ENCODE data around the gene PCDHB7. TPM values are rescaled to one million over a fixed set of nuclear protein-coding genes. Genes with fewer than 3 reads are reported as not detected.
A peak's percentile ranks its signal among the peaks of the same experiment; 100 is the strongest.
"Not testable (repeated sequence)": the region's sequence is repeated elsewhere in the genome, so short reads cannot be mapped to it uniquely, and the experiment has no call there.

PCDHB7 gene
- polyA plus RNA-seq, 1 donor: 4.5 TPM

- peak; percentile 15 for DNase-seq
These were observed 50.8 kb downstream of the PCDHB7 start, which contains the start of gene PCDHB14 for GRCh38 chr5:141223112-141223783. Gene PCDHB14 (plus strand): TSS chr5:141223343. CDS start chr5:141223506, 163 bp downstream.

GRCh38 chr5:141224844-141225243 is 52.4 kb downstream of the PCDHB7 start:
- not testable (repeated sequence) for DNase-seq

GRCh38 chr5:141225421-141225820 is 53.0 kb downstream of the PCDHB7 start:
- not testable (repeated sequence) for DNase-seq

Other genes with a start within 250 kb of the PCDHB7 start
- 0.13 TPM for gene PCDHAC1, start 246.3 kb upstream of the PCDHB7 start, polyA plus RNA-seq (ENCODE audit: insufficient read length)
- gene PCDHAC2, start 206.2 kb upstream of the PCDHB7 start, polyA plus RNA-seq (ENCODE audit: insufficient read length): 0.93 TPM
- gene PCDHB1, start 121.3 kb upstream of the PCDHB7 start, polyA plus RNA-seq (ENCODE audit: insufficient read length): 0.13 TPM
- gene PCDHB2, start 78.0 kb upstream of the PCDHB7 start, polyA plus RNA-seq (ENCODE audit: insufficient read length): 6.6 TPM
- 2.3 TPM for gene PCDHB3, start 72.2 kb upstream of the PCDHB7 start, polyA plus RNA-seq (ENCODE audit: insufficient read length)
- 1.9 TPM for gene PCDHB4, start 50.8 kb upstream of the PCDHB7 start, polyA plus RNA-seq (ENCODE audit: insufficient read length)
- gene PCDHB5, start 37.4 kb upstream of the PCDHB7 start, polyA plus RNA-seq (ENCODE audit: insufficient read length): 7.5 TPM
- 3.5 TPM for gene PCDHB6, start 22.6 kb upstream of the PCDHB7 start, polyA plus RNA-seq (ENCODE audit: insufficient read length)
- gene PCDHB8, start 5.1 kb downstream of the PCDHB7 start, polyA plus RNA-seq (ENCODE audit: insufficient read length): 2.6 TPM
- gene PCDHB16, start 9.7 kb downstream of the PCDHB7 start, polyA plus RNA-seq (ENCODE audit: insufficient read length): 8.1 TPM
- gene PCDHB9, start 14.5 kb downstream of the PCDHB7 start, polyA plus RNA-seq (ENCODE audit: insufficient read length): 4.3 TPM
- gene PCDHB10, start 19.7 kb downstream of the PCDHB7 start, polyA plus RNA-seq (ENCODE audit: insufficient read length): 7.2 TPM
- 4.4 TPM for gene PCDHB11, start 27.0 kb downstream of the PCDHB7 start, polyA plus RNA-seq (ENCODE audit: insufficient read length)
- gene PCDHB12, start 36.1 kb downstream of the PCDHB7 start, polyA plus RNA-seq (ENCODE audit: insufficient read length): 4.6 TPM
- 9.3 TPM for gene PCDHB13, start 41.3 kb downstream of the PCDHB7 start, polyA plus RNA-seq (ENCODE audit: insufficient read length)
- gene PCDHB14, start 50.7 kb downstream of the PCDHB7 start, polyA plus RNA-seq (ENCODE audit: insufficient read length): 11.3 TPM
- gene PCDHB15, start 72.8 kb downstream of the PCDHB7 start, polyA plus RNA-seq (ENCODE audit: insufficient read length): 12.5 TPM
- 0.23 TPM for gene SLC25A2, start 131.4 kb downstream of the PCDHB7 start, polyA plus RNA-seq (ENCODE audit: insufficient read length)
- 154 TPM for gene TAF7, start 148.1 kb downstream of the PCDHB7 start, polyA plus RNA-seq (ENCODE audit: insufficient read length)
- 1.1 TPM for gene PCDHGA1, start 157.9 kb downstream of the PCDHB7 start, polyA plus RNA-seq (ENCODE audit: insufficient read length)
- gene PCDHGA2, start 166.1 kb downstream of the PCDHB7 start, polyA plus RNA-seq (ENCODE audit: insufficient read length): 6.8 TPM
- gene PCDHGA3, start 171.2 kb downstream of the PCDHB7 start, polyA plus RNA-seq (ENCODE audit: insufficient read length): 2.9 TPM
- gene PCDHGB1, start 177.5 kb downstream of the PCDHB7 start, polyA plus RNA-seq (ENCODE audit: insufficient read length): 1.9 TPM
- 2.6 TPM for gene PCDHGA4, start 182.4 kb downstream of the PCDHB7 start, polyA plus RNA-seq (ENCODE audit: insufficient read length)
- gene PCDHGB2, start 187.3 kb downstream of the PCDHB7 start, polyA plus RNA-seq (ENCODE audit: insufficient read length): 4.0 TPM
- gene PCDHGA5, start 191.5 kb downstream of the PCDHB7 start, polyA plus RNA-seq (ENCODE audit: insufficient read length): 2.7 TPM
- 2.8 TPM for gene PCDHGB3, start 197.6 kb downstream of the PCDHB7 start, polyA plus RNA-seq (ENCODE audit: insufficient read length)
- gene PCDHGA6, start 201.2 kb downstream of the PCDHB7 start, polyA plus RNA-seq (ENCODE audit: insufficient read length): 8.1 TPM
- gene PCDHGA7, start 210.1 kb downstream of the PCDHB7 start, polyA plus RNA-seq (ENCODE audit: insufficient read length): 2.2 TPM
- 7.6 TPM for gene PCDHGB4, start 215.1 kb downstream of the PCDHB7 start, polyA plus RNA-seq (ENCODE audit: insufficient read length)
- gene PCDHGA8, start 220.0 kb downstream of the PCDHB7 start, polyA plus RNA-seq (ENCODE audit: insufficient read length): 0.60 TPM
- gene PCDHGB5, start 225.3 kb downstream of the PCDHB7 start, polyA plus RNA-seq (ENCODE audit: insufficient read length): 10.9 TPM
- gene PCDHGA9, start 230.1 kb downstream of the PCDHB7 start, polyA plus RNA-seq (ENCODE audit: insufficient read length): 6.5 TPM
- 7.3 TPM for gene PCDHGB6, start 235.4 kb downstream of the PCDHB7 start, polyA plus RNA-seq (ENCODE audit: insufficient read length)
- 3.7 TPM for gene PCDHGA10, start 240.3 kb downstream of the PCDHB7 start, polyA plus RNA-seq (ENCODE audit: insufficient read length)
- gene PCDHGB7, start 245.0 kb downstream of the PCDHB7 start, polyA plus RNA-seq (ENCODE audit: insufficient read length): 17.3 TPM
- gene PCDHGA11, start 248.4 kb downstream of the PCDHB7 start, polyA plus RNA-seq (ENCODE audit: insufficient read length): 5.1 TPM

Measured in left kidney (tissue), 2 donors.